ENCODE data around the gene ZNF541.

GRCh38 chr19:47619763-47620162, 46.8 kb upstream of the ZNF541 start:
- TF ChIP-seq POLR2A (IDR thresholded peaks at IDR 0.05; ENCODE audit: low read length): no peak
- no peak for TF ChIP-seq GATA1 (IDR thresholded peaks at IDR 0.05; ENCODE audit: low read depth, low read length)

Data from erythroblast (primary cell).